T-helper 2 cell treated with Interferon-gamma antibody and Interleukin-4, amounts not matched to agents 5 μg/mL and 100 μg/mL, for 36 hours (primary cell): Measurements from ENCODE around the gene PARP1.

Source experiments
- DNase-seq: peaks from one replicate; pipeline ENCODE4 v3.0.0; 2021; ENCODE audit warnings: low spot score
- H3K27ac Mint-ChIP-seq: one replicate; pipeline ENCODE4 v1.8.0; 2021; ENCODE audit warnings: mild to moderate bottlenecking, mixed read lengths
- H3K27me3 Mint-ChIP-seq: one replicate; pipeline ENCODE4 v1.8.0; 2021; ENCODE audit warnings: low read depth, mixed read lengths
- H3K36me3 Mint-ChIP-seq: one replicate; pipeline ENCODE4 v1.8.0; 2021; ENCODE audit warnings: low read depth, mixed read lengths
- H3K4me1 Mint-ChIP-seq: one replicate; pipeline ENCODE4 v1.8.0; 2021; ENCODE audit warnings: low read depth, mixed read lengths
- H3K4me3 Mint-ChIP-seq: one replicate; pipeline ENCODE4 v1.8.0; 2022; ENCODE audit warnings: mild to moderate bottlenecking, moderate library complexity, mixed read lengths
- H3K9me3 Mint-ChIP-seq: one replicate; pipeline ENCODE4 v1.8.0; 2021; ENCODE audit warnings: mixed read lengths

Gene PARP1

GRCh38 chr1:226407497-226408284, at the start of gene PARP1:
PARP1 (minus strand) TSS chr1:226408093; CDS start chr1:226407929, 164 bp downstream.
- Mint-ChIP-seq H3K27ac (peak within 1 kb of the TSS; percentile 95), H3K36me3 (peaks cover 7% of the 10 kb centered on the region), H3K9me3 (no peaks in the 10 kb centered on the region), H3K27me3 (peaks cover under 1% of the 10 kb centered on the region), H3K4me1 (peaks cover 35% of the 10 kb centered on the region), H3K4me3 (peak within 1 kb of the TSS; percentile 91)
- peak; percentile 91 for DNase-seq

GRCh38 chr1:226457307-226457712, 49.4 kb upstream of the PARP1 start:
- peak; percentile 15 for DNase-seq
- Mint-ChIP-seq H3K36me3 (no peaks in the 10 kb centered on the region), H3K4me1 (peaks cover 11% of the 10 kb centered on the region), H3K9me3 (peaks cover 4% of the 10 kb centered on the region), H3K4me3 (peak overlapping the region; percentile 74), H3K27ac (peak overlapping the region; percentile 59), H3K27me3 (peaks cover 9% of the 10 kb centered on the region)

- Mint-ChIP-seq H3K27me3 (peaks cover 6% of the 10 kb centered on the region), H3K27ac (no peak overlapping the region)
Measured at GRCh38 chr1:226455843-226456242, 48.0 kb upstream of the PARP1 start.

GRCh38 chr1:226454349-226454748, 46.5 kb upstream of the PARP1 start:
- H3K27me3 Mint-ChIP-seq, result peaks cover 4% of the 10 kb centered on the region
- H3K27ac Mint-ChIP-seq, result no peak overlapping the region

More at GRCh38 chr1:226455843-226456242, 48.0 kb upstream of the PARP1 start:
- H3K36me3 Mint-ChIP-seq, result no peaks in the 10 kb centered on the region
- peaks cover 11% of the 10 kb centered on the region for H3K4me1 Mint-ChIP-seq
- no peak overlapping the region for H3K4me3 Mint-ChIP-seq
- peaks cover 4% of the 10 kb centered on the region for H3K9me3 Mint-ChIP-seq
- no peak for DNase-seq

GRCh38 chr1:226453015-226453704, 45.3 kb upstream of the PARP1 start:
- H3K4me3 Mint-ChIP-seq, result no peak overlapping the region
- peaks cover 11% of the 10 kb centered on the region for H3K4me1 Mint-ChIP-seq

More at GRCh38 chr1:226454349-226454748, 46.5 kb upstream of the PARP1 start:
- H3K4me1 Mint-ChIP-seq, result peaks cover 11% of the 10 kb centered on the region
- H3K4me3 Mint-ChIP-seq, result no peak overlapping the region
- peaks cover 4% of the 10 kb centered on the region for H3K9me3 Mint-ChIP-seq
- H3K36me3 Mint-ChIP-seq, result no peaks in the 10 kb centered on the region
- no peak for DNase-seq

GRCh38 chr1:226450688-226451087, 42.8 kb upstream of the PARP1 start:
- Mint-ChIP-seq H3K4me3 (no peak overlapping the region), H3K36me3 (no peaks in the 10 kb centered on the region), H3K27me3 (peaks cover 13% of the 10 kb centered on the region), H3K27ac (no peak overlapping the region), H3K9me3 (no peaks in the 10 kb centered on the region), H3K4me1 (peaks cover 9% of the 10 kb centered on the region)
- DNase-seq, result no peak

More at GRCh38 chr1:226453015-226453704, 45.3 kb upstream of the PARP1 start:
- no peaks in the 10 kb centered on the region for H3K9me3 Mint-ChIP-seq
- H3K27ac Mint-ChIP-seq, result no peak overlapping the region
- DNase-seq, result no peak
- H3K27me3 Mint-ChIP-seq, result peaks cover 9% of the 10 kb centered on the region
- H3K36me3 Mint-ChIP-seq, result no peaks in the 10 kb centered on the region

GRCh38 chr1:226449823-226450222, 41.9 kb upstream of the PARP1 start:
- Mint-ChIP-seq H3K4me3 (no peak overlapping the region), H3K4me1 (peaks cover 17% of the 10 kb centered on the region), H3K36me3 (no peaks in the 10 kb centered on the region), H3K9me3 (no peaks in the 10 kb centered on the region), H3K27me3 (peaks cover 11% of the 10 kb centered on the region), H3K27ac (no peak overlapping the region)
- DNase-seq, result no peak

GRCh38 chr1:226447932-226448665, 40.2 kb upstream of the PARP1 start:
- DNase-seq, result no peak
- H3K4me3 Mint-ChIP-seq, result no peak overlapping the region
- peaks cover 29% of the 10 kb centered on the region for H3K4me1 Mint-ChIP-seq
- H3K27me3 Mint-ChIP-seq, result peaks cover 19% of the 10 kb centered on the region
- H3K27ac Mint-ChIP-seq, result no peak overlapping the region
- H3K9me3 Mint-ChIP-seq, result no peaks in the 10 kb centered on the region
- H3K36me3 Mint-ChIP-seq, result no peaks in the 10 kb centered on the region

GRCh38 chr1:226446094-226446493, 38.2 kb upstream of the PARP1 start:
- H3K4me3 Mint-ChIP-seq, result peak overlapping the region; percentile 45
- no peaks in the 10 kb centered on the region for H3K9me3 Mint-ChIP-seq
- no peaks in the 10 kb centered on the region for H3K36me3 Mint-ChIP-seq
- no peak for DNase-seq
- H3K27me3 Mint-ChIP-seq, result peaks cover 25% of the 10 kb centered on the region
- H3K27ac Mint-ChIP-seq, result no peak overlapping the region
- H3K4me1 Mint-ChIP-seq, result peaks cover 29% of the 10 kb centered on the region

- H3K9me3 Mint-ChIP-seq, result no peaks in the 10 kb centered on the region
- peaks cover 30% of the 10 kb centered on the region for H3K27me3 Mint-ChIP-seq
- H3K4me1 Mint-ChIP-seq, result peaks cover 31% of the 10 kb centered on the region
- peak; percentile 75 for DNase-seq
- no peaks in the 10 kb centered on the region for H3K36me3 Mint-ChIP-seq
- peak overlapping the region; percentile 65 for H3K27ac Mint-ChIP-seq
- H3K4me3 Mint-ChIP-seq, result peak overlapping the region; percentile 31
Measured at GRCh38 chr1:226444901-226445300, 37.0 kb upstream of the PARP1 start.

GRCh38 chr1:226443439-226443838, 35.5 kb upstream of the PARP1 start:
- H3K9me3 Mint-ChIP-seq, result no peaks in the 10 kb centered on the region
- H3K4me3 Mint-ChIP-seq, result no peak overlapping the region
- peaks cover 31% of the 10 kb centered on the region for H3K4me1 Mint-ChIP-seq
- H3K27me3 Mint-ChIP-seq, result peaks cover 35% of the 10 kb centered on the region
- no peak overlapping the region for H3K27ac Mint-ChIP-seq
- no peak for DNase-seq
- no peaks in the 10 kb centered on the region for H3K36me3 Mint-ChIP-seq

- no peak overlapping the region for H3K27ac Mint-ChIP-seq
- no peaks in the 10 kb centered on the region for H3K36me3 Mint-ChIP-seq
- H3K4me3 Mint-ChIP-seq, result no peak overlapping the region
- peaks cover 31% of the 10 kb centered on the region for H3K4me1 Mint-ChIP-seq
- H3K27me3 Mint-ChIP-seq, result peaks cover 37% of the 10 kb centered on the region
- DNase-seq, result no peak
- H3K9me3 Mint-ChIP-seq, result no peaks in the 10 kb centered on the region
Measured at GRCh38 chr1:226443033-226443432, 35.1 kb upstream of the PARP1 start.

GRCh38 chr1:226441629-226442028, 33.7 kb upstream of the PARP1 start:
- DNase-seq, result no peak
- Mint-ChIP-seq H3K9me3 (no peaks in the 10 kb centered on the region), H3K27me3 (peaks cover 42% of the 10 kb centered on the region), H3K4me1 (peaks cover 31% of the 10 kb centered on the region), H3K4me3 (no peak overlapping the region), H3K27ac (no peak overlapping the region), H3K36me3 (no peaks in the 10 kb centered on the region)

GRCh38 chr1:226440512-226440911, 32.6 kb upstream of the PARP1 start:
- Mint-ChIP-seq H3K27me3 (peaks cover 40% of the 10 kb centered on the region), H3K9me3 (no peaks in the 10 kb centered on the region)

More at GRCh38 chr1:226440512-226440911, 32.6 kb upstream of the PARP1 start:
- Mint-ChIP-seq H3K27ac (no peak overlapping the region), H3K36me3 (no peaks in the 10 kb centered on the region), H3K4me3 (no peak overlapping the region), H3K4me1 (peaks cover 21% of the 10 kb centered on the region)
- DNase-seq, result no peak
